Vagina (tissue), 2 donors: ENCODE measurements around the gene FAM171A1.

Experiments used
- CTCF ChIP-seq, 3 experiments: fragments of 450-650 bp in 2 of 3; fragments of 200-600 bp in 1 of 3; sonication (generic) in 1 of 3; IDR thresholded peaks; one replicate each; pipeline ENCODE4 v1.5.1; 2017 to 2019; ENCODE audit warnings: antibody characterized with exemption in 3 of 3, mild to moderate bottlenecking in 2 of 3, moderate library complexity in 2 of 3
- POLR2A ChIP-seq, 2 donors: fragments of 450-650 bp; IDR thresholded peaks; one replicate each; pipeline ENCODE4 v1.6.1; 2017; ENCODE audit warnings: antibody characterized with exemption in 2 of 2, mild to moderate bottlenecking in 2 of 2, moderate library complexity in 2 of 2
- POLR2AphosphoS5 ChIP-seq, 2 donors: sonication (generic); formaldehyde crosslinking; IDR thresholded peaks; one replicate each; pipeline ENCODE4 v1.9.0; 2017; ENCODE audit warnings: antibody characterized with exemption in 2 of 2, mild to moderate bottlenecking in 2 of 2, low read depth in 1 of 2; ENCODE audit not compliant: insufficient read depth in 1 of 2

GRCh38 chr10:15230257-15230656, 140.8 kb downstream of the FAM171A1 start:
- no peak for TF ChIP-seq CTCF (IDR thresholded peaks at IDR 0.05)
- TF ChIP-seq POLR2A (IDR thresholded peaks at IDR 0.05): no peak
- TF ChIP-seq POLR2AphosphoS5 (IDR thresholded peaks at IDR 0.05; ENCODE audit: insufficient read depth in 1 of 2, low read depth in 1 of 2): no peak
